Stimulated activated CD4-positive, alpha-beta T cell treated with anti-CD3 and anti-CD28 coated beads, Interleukin-1b, Interleukin-23, amount 100 ng/mL, for 24 hours (primary cell): Measurements from ENCODE around the gene APRT.
A peak's percentile ranks its signal among the peaks of the same experiment; 100 is the strongest.

Source experiments
- DNase-seq, 4 experiments: peaks; one replicate each; pipeline ENCODE4 v3.0.0-alpha.2; 2020; ENCODE audit warnings: low read depth in 4 of 4, low spot score in 1 of 4

APRT gene

GRCh38 chr16:88811769-88812512, at the start of gene APRT:
Gene APRT, minus strand, starts transcription at chr16:88811928. Its CDS starts 29 bp downstream, at chr16:88811899.
- peak; percentile 93 to 98 (median 94) for DNase-seq

- no peak for DNase-seq
These were observed 49.6 kb upstream of the APRT start for GRCh38 chr16:88861359-88861758.

DNA sequence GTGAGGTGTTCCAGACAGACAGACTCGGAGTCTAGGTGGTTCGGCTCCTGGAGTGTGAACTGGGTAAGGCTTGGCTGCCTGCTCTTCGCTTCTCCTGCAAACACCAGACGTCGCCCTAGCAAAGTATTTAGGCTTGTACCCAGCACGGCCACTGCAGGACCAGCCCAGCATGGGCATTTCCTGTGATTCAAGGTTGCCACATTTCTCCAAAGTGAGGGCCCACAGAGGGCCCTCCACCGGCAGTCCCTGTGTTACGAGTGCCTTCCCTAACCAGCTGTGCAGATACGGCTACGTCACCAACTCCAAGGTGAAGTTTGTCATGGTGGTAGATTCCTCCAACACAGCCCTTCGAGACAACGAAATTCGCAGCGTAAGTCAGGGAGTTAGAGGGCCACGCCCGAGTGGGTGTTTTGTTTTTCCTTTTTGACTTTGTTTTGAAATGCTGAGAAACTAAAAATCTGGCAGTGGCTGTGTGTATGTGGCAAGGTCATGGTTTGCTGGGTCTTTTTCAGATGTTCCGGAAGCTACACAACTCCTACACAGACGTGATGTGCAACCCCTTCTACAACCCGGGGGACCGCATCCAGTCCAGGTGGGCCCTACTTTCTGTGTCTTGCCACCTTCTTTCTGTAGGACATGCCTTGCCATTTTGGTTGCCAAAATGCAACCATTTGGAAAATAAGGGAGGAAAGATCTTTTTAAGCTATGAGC, 47.8 kb upstream of the APRT start:
- DNase-seq: no peak

DNA sequence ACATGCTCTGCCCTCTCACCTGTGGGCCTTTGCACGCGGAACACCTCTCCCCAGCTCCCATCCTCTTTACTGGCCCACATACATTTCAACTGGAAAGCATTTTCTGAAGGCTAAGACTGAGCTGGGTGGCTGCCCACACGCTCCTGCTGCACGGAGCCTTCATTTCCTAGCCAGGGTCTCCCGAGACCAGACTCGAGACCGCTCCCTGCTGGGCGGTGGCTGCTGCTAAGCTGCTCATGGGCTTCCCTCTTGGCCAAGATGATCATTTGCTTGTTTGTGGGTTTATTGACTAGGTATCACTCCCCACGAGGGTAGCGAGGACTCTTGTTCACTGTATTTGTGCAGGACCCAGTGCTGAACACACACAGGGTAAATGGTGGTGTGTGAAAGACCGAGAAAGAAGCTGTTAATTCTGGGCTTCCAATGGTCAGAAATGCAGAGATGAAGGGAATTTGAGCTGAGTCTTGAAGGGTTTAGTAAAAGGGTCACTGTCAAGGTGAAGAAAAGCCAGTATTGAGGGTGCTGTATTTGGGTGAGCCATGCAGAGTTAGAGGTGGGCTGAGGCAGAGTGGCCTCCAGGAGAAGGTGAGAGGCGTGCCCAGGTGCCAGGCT, 46.1 kb upstream of the APRT start:
- peak; percentile 43 to 77 (median 54) for DNase-seq

DNA sequence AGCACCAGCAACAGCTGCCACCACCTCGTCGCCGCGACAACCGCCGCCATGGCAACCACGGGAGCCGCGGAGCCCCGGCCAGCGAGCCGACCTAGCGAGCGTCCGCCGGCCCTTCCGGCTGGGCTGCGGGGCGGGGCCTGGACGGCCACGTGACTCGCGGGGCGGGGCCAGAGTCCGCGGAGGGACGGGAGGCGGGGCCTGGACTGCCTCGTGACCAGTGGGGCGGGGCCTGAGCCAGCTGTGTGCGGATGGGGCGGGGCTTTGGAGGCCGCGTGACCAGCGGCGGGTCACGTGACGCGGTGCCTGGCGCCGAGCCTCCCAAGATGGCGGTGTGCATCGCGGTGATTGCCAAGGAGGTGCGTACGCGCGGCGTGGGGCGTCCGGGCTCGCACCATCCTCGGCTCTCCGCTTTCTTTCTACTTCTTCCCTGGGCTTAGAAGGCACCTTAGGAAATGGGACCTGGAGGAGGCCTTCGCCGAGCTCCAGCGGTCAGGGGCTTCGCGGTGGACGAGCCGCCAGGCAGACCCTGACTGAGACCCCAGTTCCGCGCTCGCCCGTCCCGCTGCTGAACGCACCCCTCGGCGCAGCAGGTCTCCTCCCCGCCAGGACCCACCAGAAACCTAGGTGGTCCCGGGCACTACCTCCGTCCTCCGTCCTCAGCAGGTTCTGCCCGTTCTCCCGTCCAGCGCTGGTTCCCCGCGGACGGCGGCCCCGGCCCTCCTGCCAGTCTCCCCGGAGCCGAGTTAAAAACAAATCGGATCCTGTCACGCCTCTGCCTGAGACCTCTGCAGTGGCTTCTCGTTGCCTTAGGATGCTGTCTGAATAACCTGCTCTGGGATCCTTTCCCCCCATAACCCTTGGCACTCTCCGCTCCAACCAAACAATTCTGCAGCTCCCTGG, 45.4 kb upstream of the APRT start, which contains the start of the genes GALNS and TRAPPC2L:
Gene GALNS, minus strand, starts transcription at position 120 of the 900 bp plus-strand sequence. Its CDS starts 70 bp downstream, at position 50.
Gene TRAPPC2L, plus strand, starts transcription at position 300 of the 900 bp plus-strand sequence. Its CDS starts 24 bp downstream, at position 324.
- peak; percentile 99 to 100 (median 99) for DNase-seq

DNA sequence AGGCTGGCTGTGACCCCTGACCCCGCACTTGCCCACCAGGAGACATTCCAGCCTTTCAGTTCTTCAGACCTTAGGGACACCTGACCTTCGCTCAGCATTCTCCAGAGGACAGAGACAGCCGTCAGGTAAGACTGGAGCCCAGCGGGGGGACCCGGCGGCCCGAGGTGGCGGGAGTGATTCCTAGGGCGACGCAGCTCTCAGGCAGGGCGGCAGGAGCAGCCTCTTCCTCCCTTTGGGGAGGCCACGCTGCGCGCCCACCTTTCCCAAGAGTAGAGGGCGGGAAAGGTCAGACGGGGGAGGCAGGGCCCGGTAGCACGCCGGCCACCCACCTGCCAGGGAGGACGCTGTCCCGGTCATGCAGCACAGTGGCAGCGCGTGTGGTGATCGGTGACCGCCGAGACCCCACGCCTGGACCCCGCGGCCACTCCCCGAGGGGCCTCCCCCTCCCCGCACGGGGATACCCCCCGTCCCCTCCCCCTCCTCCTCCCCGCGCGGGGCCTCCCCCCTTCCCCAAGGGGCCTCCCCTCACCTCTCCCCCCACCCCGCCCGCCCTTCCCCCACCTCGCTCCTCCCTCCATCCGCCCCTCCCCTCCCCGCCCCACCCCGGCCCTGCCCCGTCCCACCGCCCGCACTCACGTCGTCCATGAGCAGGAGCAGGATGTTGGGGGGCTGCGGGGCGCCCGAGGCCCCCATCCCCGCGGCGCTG, 44.5 kb upstream of the APRT start:
- no peak for DNase-seq

DNA sequence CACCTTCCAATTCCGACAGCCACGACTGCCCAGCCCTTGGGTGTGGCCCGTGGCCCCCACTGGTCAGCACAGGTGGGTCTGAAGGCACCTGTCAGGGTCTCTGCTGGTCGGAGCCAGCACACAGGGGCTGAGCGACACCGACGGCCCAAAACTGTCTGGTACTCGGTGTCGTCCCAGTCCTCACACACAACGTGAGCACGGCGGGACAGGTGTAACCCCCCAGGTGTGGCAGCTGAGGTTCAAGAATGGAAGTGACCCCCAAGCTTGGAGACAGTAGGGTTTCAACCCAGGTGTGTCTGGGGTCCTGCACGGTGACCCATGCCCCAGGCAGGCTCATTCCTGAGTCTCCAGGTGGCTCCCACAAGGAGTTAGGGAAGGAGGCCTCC, 44.0 kb upstream of the APRT start:
- no peak for DNase-seq

DNA sequence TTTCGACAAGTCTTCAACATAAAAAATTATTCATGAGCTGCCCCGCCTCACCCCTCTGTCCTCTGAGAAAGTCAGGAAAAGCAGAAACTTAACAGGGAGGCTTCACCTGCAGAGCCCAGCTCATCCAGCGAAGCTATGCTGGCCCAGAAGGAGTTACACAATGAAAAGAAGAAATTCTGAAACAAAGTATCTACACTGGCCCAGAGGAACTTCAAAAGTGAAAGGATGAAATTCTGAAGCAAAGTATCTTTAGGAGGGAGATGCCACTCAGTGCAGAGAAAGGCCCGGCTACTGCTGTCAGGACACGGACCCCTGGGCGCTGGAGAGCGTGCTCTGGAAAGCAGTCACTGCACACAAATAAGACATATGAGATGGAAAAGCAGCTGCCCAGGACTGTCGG, 43.4 kb upstream of the APRT start:
- DNase-seq: no peak

DNA sequence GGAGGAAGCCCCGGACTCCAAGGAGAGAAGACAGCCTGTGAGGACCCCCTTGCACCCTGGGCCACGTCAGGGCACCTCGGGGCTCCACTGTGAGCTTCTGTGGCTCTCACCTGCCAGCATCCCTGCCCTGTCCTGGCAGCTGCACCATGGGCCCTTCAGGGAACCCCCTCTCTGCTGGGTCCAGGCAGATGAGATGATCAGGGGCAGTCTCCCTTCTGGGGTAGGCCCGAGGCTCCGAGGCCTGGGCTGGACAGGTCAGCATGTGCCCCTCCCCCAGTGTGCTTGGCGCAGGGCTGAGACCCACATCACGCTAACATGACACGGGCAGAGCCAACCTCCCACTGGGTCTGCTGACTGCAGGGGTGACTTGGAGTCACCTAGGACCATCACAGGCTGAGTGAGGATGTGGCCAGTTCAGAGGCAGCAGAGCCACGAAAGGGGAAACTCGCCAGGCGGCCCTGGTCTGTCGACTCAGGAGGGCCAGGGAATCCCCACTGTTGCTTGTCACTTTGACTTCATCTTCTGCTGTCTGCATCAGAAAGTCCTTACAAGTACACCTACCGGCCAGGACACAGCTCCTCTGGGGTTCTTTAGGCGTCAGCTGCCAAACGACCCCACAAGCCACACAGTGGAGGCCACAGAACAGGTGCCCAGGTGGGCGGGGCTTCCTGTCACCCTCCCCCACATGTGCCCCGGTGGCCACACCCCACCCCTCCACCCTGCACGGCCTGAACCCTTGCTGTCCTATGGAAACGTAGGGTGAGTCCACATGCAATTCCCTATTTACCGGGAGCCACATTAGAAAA, 42.8 kb upstream of the APRT start:
- DNase-seq: no peak

GRCh38 chr16:88853325-88853941, 41.7 kb upstream of the APRT start:
- no peak for DNase-seq

GRCh38 chr16:88851616-88852015, 39.9 kb upstream of the APRT start:
- no peak for DNase-seq

DNA sequence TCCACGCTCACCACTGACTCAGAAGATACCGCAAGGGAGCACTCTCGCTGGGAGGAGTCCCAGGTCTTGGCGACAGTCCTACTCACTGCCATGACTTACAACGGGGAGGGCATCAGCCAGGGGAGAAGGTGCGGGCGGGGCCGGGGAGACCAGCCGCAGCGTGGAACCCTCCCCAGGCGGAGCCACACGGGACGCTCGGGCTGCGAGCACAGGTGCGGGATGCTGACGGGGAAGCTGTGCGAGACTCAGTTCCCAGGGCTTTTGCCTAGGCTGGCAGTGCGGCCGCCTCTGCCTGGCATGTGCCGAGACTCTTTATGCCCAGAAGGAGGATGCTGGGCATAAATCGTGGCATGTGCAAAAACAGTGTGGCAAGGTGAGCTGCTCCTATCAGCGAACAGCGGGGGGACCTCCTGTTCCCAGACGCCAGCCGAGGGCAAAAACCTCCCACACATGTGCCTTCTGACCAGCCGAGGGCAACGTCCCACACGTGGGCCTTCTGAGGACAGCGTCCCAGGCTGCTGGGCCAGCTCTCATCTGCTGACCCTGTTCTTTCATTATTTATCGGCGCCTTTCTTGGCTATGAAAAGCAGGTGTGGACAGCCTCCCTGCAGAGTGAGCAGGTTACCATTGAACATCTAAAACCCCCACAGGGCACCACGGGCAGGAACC, 38.9 kb upstream of the APRT start:
- DNase-seq: no peak

- DNase-seq: no peak
These were observed 36.8 kb upstream of the APRT start for GRCh38 chr16:88848557-88848956.

DNA sequence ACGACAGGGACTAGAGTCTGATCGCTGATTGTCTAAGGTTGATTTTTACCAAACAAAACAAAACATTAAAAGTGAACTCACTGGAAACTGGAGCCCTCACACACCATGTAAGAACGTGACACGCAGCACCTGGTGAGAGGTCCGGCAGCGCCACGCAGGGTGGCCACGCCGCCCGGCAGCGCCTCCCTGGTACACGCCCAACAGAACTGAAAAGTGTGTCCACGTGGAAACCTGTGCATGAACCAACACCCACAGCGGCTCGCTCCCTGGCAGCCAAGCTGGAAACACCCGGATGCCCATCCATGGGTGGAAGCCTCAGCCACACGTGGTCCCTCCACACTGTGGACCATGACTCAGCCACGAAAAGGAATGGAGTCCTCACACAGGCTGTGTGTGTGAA, 35.9 kb upstream of the APRT start:
- DNase-seq: no peak

DNA sequence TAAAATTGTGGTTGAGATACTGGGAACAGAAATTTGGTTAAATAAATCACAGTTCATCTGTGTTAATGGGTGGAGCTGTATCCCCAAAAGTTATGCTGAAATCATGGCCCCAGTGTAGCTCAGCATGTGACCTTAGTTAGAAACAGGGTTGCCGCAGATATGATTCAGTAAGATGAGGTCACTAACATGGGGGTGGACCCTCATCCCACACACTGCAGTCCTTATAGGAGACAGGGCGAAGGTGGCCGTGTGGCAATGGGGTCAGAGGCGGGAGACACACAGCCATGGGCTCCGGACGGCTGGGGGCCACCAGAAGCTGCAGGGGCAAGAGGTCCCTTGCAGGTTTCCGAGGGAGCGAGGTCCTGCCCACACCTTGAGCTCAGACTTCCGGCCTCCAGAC, 34.4 kb upstream of the APRT start:
- DNase-seq: no peak

DNA sequence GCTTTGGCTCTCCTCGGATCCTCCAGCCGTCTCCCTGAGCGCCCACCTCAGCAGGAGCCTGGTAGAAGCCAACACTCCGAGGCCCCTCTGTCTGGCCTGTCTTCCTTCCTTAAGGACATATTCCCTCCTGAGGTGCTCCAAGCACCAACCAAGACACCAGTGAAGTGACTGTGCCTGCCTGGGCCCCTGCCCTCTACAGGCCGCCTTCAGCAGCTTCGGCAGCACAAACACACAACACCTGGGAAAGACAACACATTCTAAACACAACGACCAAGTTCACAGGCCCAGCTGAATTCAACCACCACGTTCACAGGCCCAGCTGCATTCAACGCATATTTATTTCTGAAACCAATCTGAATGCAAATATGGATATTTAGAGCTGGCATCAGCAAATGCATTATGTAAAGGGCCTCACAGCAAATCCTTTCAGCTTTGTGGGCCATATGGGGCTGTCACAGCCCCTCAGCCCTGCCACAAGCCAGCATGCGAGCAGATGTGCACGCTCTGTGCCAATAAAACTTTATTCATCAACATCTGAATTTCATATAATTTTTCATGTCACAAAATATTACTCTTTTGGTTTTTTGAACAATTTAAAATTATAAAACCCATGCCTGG, 32.8 kb upstream of the APRT start:
- no peak for DNase-seq

GRCh38 chr16:88843256-88843655, 31.5 kb upstream of the APRT start:
- DNase-seq: no peak

GRCh38 chr16:88842806-88843205, 31.1 kb upstream of the APRT start:
- DNase-seq: no peak
